A673 (cell line): ENCODE measurements around the gene KLHL1. TPM values are rescaled to one million over a fixed set of nuclear protein-coding genes. Genes with fewer than 3 reads are reported as not detected.

Experiments
- BruUV-seq: library from RNA; stranded (reverse); fragments of 400-500 nt; replicated peaks from 2 replicates; lab custom pipeline; 2021; lab: Mats Ljungman, UMichigan
- CTCF ChIA-PET: fragments of 300-600 bp; sonication (Branson Sonifier 250); formaldehyde crosslinking; loops from one replicate; lab custom pipeline; 2022; ENCODE audit warnings: antibody characterized with exemption; lab: Charles Lee
- POLR2A ChIA-PET: fragments of 300-600 bp; sonication (Branson Sonifier 250); formaldehyde crosslinking; loops from one replicate; lab custom pipeline; 2022; ENCODE audit warnings: antibody characterized with exemption; ENCODE audit not compliant: low non-redundant PET; lab: Charles Lee
- DNase-seq: peaks from one replicate; pipeline ENCODE4 v3.0.0-alpha.2; 2015; ENCODE audit warnings: low spot score
- H3K27ac ChIP-seq: fragments of 200-600 bp; sonication (generic); 2 replicates; pipeline ENCODE4 v1.5.1; 2016; ENCODE audit warnings: mixed run types, low read depth, mild to moderate bottlenecking, mixed read lengths, antibody characterized with exemption, low read length; ENCODE audit not compliant: poor library complexity, severe bottlenecking
- H3K27me3 ChIP-seq: fragments of 200-600 bp; sonication (generic); replicated peaks from 2 replicates; pipeline ENCODE4 v1.6.1; 2017; ENCODE audit warnings: mixed run types, low read depth, mild to moderate bottlenecking, mixed read lengths, antibody characterized with exemption, low read length; ENCODE audit not compliant: insufficient read depth, poor library complexity
- H3K36me3 ChIP-seq: fragments of 200-600 bp; sonication (generic); 2 replicates; pipeline ENCODE4 v1.6.1; 2016; ENCODE audit warnings: mixed run types, mild to moderate bottlenecking, mixed read lengths, antibody characterized with exemption, low read length; ENCODE audit not compliant: insufficient read depth, poor library complexity, severe bottlenecking
- H3K4me1 ChIP-seq: fragments of 200-600 bp; sonication (generic); 2 replicates; pipeline ENCODE4 v1.6.1; 2017; ENCODE audit warnings: mixed run types, mild to moderate bottlenecking, mixed read lengths, antibody characterized with exemption, low read length; ENCODE audit not compliant: insufficient read depth, poor library complexity, severe bottlenecking
- H3K4me3 ChIP-seq: fragments of 200-600 bp; sonication (generic); 2 replicates; pipeline ENCODE4 v1.5.1; 2016; ENCODE audit warnings: low read depth, mixed run types, mild to moderate bottlenecking, mixed read lengths, low read length; ENCODE audit not compliant: poor library complexity, severe bottlenecking
- H3K9me3 ChIP-seq: fragments of 200-600 bp; sonication (generic); 2 replicates; pipeline ENCODE4 v1.6.1; 2016; ENCODE audit warnings: mixed run types, low read depth, mild to moderate bottlenecking, mixed read lengths, antibody characterized with exemption, low read length; ENCODE audit not compliant: poor library complexity, severe bottlenecking
- EZH2 ChIP-seq: fragments of 200-600 bp; sonication (generic); IDR thresholded peaks from 2 replicates; pipeline ENCODE4 v1.6.1; 2017; ENCODE audit warnings: borderline replicate concordance, low read depth, mild to moderate bottlenecking, mixed read lengths, antibody characterized with exemption, low read length; ENCODE audit not compliant: poor library complexity, severe bottlenecking
- intact Hi-C: fragments of 100-400 bp; cut with micrococcal nuclease; formaldehyde crosslinking; loops from one replicate; pipeline ENCODE4 v1.10.0; 2022; ENCODE audit not compliant: unreplicated experiment
- total RNA-seq: library from RNA; stranded (reverse); gene quantifications from 2 replicates; pipeline ENCODE4 v1.2.3, GENCODE V29; 2021
- TF ChIP-seq, protein P1 (sequence below): fragments of 300-800, 200-600 bp; sonication (generic); conservative IDR thresholded peaks from 2 replicates; pipeline ENCODE4 v1.5.1; 2017; ENCODE audit warnings: low read depth, mild to moderate bottlenecking, antibody characterized with exemption, low read length, moderate library complexity, mixed read lengths

The KLHL1 gene
- total RNA-seq, 1 experiment from 2014 or later = not detected

DNA sequence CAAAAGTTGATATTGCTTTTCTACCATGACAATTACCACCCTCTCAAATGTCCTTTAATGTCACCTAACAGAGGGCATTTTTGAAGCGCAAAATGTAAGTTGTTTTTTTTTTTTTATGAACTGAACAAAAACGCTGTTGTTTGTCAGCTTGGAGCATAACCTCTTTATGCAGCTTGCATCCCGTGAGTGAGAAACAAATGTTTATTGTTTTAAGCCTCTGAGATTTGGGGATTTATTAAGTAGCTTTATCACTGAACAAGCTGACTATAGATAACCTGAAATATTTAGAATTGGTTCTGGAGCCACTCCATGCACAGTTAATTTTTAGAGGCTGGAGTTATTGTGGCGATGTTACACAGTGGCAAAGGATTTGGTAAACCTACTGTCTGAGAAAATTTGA lies 80.7 kb downstream of the KLHL1 start:
- Histone ChIP-seq H3K4me1 (no peaks in the 10 kb centered on the region), H3K27ac (no peak overlapping the region), H3K4me3 (no peak overlapping the region), H3K9me3 (no peaks in the 10 kb centered on the region), H3K27me3 (no peaks in the 10 kb centered on the region), H3K36me3 (no peaks in the 10 kb centered on the region)
- TF ChIP-seq EZH2 = no peak
- TF ChIP-seq, protein P1, sequence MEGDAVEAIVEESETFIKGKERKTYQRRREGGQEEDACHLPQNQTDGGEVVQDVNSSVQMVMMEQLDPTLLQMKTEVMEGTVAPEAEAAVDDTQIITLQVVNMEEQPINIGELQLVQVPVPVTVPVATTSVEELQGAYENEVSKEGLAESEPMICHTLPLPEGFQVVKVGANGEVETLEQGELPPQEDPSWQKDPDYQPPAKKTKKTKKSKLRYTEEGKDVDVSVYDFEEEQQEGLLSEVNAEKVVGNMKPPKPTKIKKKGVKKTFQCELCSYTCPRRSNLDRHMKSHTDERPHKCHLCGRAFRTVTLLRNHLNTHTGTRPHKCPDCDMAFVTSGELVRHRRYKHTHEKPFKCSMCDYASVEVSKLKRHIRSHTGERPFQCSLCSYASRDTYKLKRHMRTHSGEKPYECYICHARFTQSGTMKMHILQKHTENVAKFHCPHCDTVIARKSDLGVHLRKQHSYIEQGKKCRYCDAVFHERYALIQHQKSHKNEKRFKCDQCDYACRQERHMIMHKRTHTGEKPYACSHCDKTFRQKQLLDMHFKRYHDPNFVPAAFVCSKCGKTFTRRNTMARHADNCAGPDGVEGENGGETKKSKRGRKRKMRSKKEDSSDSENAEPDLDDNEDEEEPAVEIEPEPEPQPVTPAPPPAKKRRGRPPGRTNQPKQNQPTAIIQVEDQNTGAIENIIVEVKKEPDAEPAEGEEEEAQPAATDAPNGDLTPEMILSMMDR = no peak
- no TSS peak for BruUV-seq
- intact Hi-C loops = no loop called here
- POLR2A ChIA-PET = no interaction called here
- DNase-seq = no peak
- CTCF ChIA-PET = no interaction called here

DNA sequence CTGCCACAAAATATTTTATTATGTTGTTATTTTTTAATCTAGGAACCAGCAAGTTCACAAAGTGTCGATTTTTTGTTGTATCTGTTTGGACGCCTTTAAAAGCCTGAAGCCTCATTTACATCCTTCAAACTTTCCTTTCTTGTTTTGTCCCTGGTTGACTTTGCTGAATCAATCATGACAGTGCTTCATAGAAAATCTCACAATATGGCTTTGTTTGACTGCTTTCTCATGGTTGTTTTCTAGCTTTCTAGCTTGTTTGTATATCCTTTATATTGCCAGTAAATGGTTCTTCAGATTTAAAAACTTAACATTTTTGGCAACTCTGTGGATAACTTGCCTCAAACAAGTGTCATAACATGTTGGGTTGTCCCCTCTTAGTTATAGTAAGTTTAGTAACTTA lies 84.7 kb downstream of the KLHL1 start:
- CTCF ChIA-PET = no interaction called here

GRCh38 chr13:70022646-70023045 lies 85.6 kb downstream of the KLHL1 start:
- ChIA-PET CTCF (no interaction called here), POLR2A (no interaction called here)
- intact Hi-C loops = no loop called here
- no peak overlapping the region for H3K4me3 ChIP-seq
- H3K4me1 ChIP-seq = no peaks in the 10 kb centered on the region
- no peaks in the 10 kb centered on the region for H3K36me3 ChIP-seq
- no peak for DNase-seq
- no peaks in the 10 kb centered on the region for H3K27me3 ChIP-seq
- H3K9me3 ChIP-seq = no peaks in the 10 kb centered on the region
- no TSS peak for BruUV-seq
- TF ChIP-seq, protein P1 = no peak
- TF ChIP-seq EZH2 = no peak
- H3K27ac ChIP-seq = no peak overlapping the region

More for the DNA sequence above, 84.7 kb downstream of the KLHL1 start:
- H3K4me3 ChIP-seq = no peak overlapping the region
- no peaks in the 10 kb centered on the region for H3K27me3 ChIP-seq
- H3K9me3 ChIP-seq = no peaks in the 10 kb centered on the region
- H3K27ac ChIP-seq = no peak overlapping the region
- DNase-seq = no peak
- H3K4me1 ChIP-seq = no peaks in the 10 kb centered on the region
- intact Hi-C loops = no loop called here
- TF ChIP-seq EZH2 = no peak
- TF ChIP-seq, protein P1 = no peak
- no TSS peak for BruUV-seq
- POLR2A ChIA-PET = no interaction called here
- no peaks in the 10 kb centered on the region for H3K36me3 ChIP-seq
